Transverse colon (tissue), 4 donors: Measurements from ENCODE around the gene ITGA1. TPM values are rescaled to one million over a fixed set of nuclear protein-coding genes. Genes with fewer than 3 reads are reported as not detected.
"Not testable (repeated sequence)": the region's sequence is repeated elsewhere in the genome, so short reads cannot be mapped to it uniquely, and the experiment has no call there.

Experiments
- DNase-seq: peaks from one replicate; pipeline ENCODE4 v3.0.0-alpha.2; 2019
- H3K27ac ChIP-seq, 4 donors: fragments of 200-600 bp; sonication (generic); 2 replicates each; pipeline ENCODE4 v1.5.1; 2016 to 2018; ENCODE audit warnings: inconsistent platforms in 4 of 4
- H3K27me3 ChIP-seq: fragments of 200-600 bp; sonication (generic); 2 replicates; pipeline ENCODE4 v1.5.1; 2017; ENCODE audit warnings: inconsistent platforms
- H3K36me3 ChIP-seq, 4 donors: fragments of 200-600 bp; sonication (generic); 2 replicates each; pipeline ENCODE4 v1.5.1; 2017 to 2019; ENCODE audit warnings: inconsistent platforms in 4 of 4
- H3K4me1 ChIP-seq, 4 donors: fragments of 200-600 bp; sonication (generic); 2 replicates each; pipeline ENCODE4 v1.5.1; 2017 to 2020; ENCODE audit warnings: inconsistent platforms in 4 of 4
- H3K4me3 ChIP-seq, 4 donors: fragments of 200-600 bp; sonication (generic); 1 replicate in 1 of 4; 2 replicates in 3 of 4; pipeline versions ENCODE4 v1.5.1 to v1.6.1; 2017 to 2019; ENCODE audit warnings: inconsistent platforms in 4 of 4
- H3K9me3 ChIP-seq, 2 donors: fragments of 200-600 bp; sonication (generic); 2 replicates each; pipeline ENCODE4 v1.5.1; 2017 to 2019; ENCODE audit warnings: inconsistent platforms in 2 of 2
- EP300 ChIP-seq: sonication (generic); formaldehyde crosslinking; IDR thresholded peaks from one replicate; pipeline ENCODE4 v1.6.1; 2017; ENCODE audit warnings: antibody characterized with exemption, low read depth
- POLR2A ChIP-seq: fragments of 450-650 bp; IDR thresholded peaks from one replicate; pipeline ENCODE4 v1.6.1; 2016; ENCODE audit warnings: antibody characterized with exemption, mild to moderate bottlenecking, moderate library complexity
- POLR2AphosphoS5 ChIP-seq, 3 donors: sonication (generic); formaldehyde crosslinking; IDR thresholded peaks; one replicate each; pipeline ENCODE4 v1.6.1; 2016; ENCODE audit warnings: antibody characterized with exemption in 3 of 3
- WGBS, 2 donors: methylation state at CpG; one replicate each; pipeline ENCODE4 v1.1.5; 2018; ENCODE audit warnings: low coverage in 1 of 2; 5-methylcytosine and 5-hydroxymethylcytosine counted together
- in situ Hi-C, 4 donors: fragments of 200-750 bp; cut with MboI; loops; one replicate each; pipeline versions ENCODE4 v1.15.0 to v1.15.1; 2017; ENCODE audit warnings: low sequenced_read_pairs in 3 of 4, low pct_ligation_motif_present in 1 of 4, low pct_unique_long_range_greater_than_20kb in 1 of 4
- intact Hi-C: fragments of 100-400 bp; cut with DNase I; formaldehyde crosslinking; loops from one replicate; pipeline ENCODE4 v1.15.1; 2023; ENCODE audit warnings: low total_unique reads
- total RNA-seq, 4 donors: library from RNA; depleted of rRNA; stranded (reverse); fragments of >200 nt; gene quantifications; one replicate each; pipeline ENCODE4 v1.1.0, GENCODE V29; 2016
- TF ChIP-seq, protein P1 (sequence below), 5 experiments: fragments of 200-600 bp in 3 of 5; fragments of 450-650 bp in 2 of 5; sonication (generic) in 3 of 5; IDR thresholded peaks; 1 replicate in 2 of 5; 2 replicates in 3 of 5; pipeline ENCODE4 v1.5.1; 2016 to 2017; ENCODE audit warnings: antibody characterized with exemption in 5 of 5, inconsistent platforms in 3 of 5, mild to moderate bottlenecking in 2 of 5, moderate library complexity in 1 of 5

Gene ITGA1
- total RNA-seq, 4 donors from 2014 or later = 42.6 to 83.2 (median 48.0) TPM

DNA sequence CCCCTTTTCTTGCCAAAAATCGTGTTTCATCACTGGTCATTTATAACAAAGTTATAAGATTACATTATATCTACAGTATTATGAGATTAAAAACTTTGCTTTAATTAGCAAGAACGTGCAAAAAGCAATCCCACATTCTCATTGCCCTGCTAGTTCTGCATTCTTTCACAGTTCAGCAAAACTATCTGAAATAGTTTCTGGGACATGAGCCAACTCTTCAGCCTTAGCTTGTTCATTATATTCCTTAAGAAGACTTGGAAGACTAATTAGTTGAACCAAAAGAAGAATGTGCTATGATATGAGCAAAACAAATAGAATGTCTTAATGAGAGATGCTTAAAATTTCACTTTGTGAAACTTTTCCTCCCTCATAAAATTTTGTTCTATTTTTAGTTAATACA lies 76.7 kb downstream of the ITGA1 start:
- Histone ChIP-seq H3K27ac (peak overlapping the region; percentile 65 to 68 (median 66)), H3K36me3 (no peaks in the 10 kb centered on the region), H3K27me3 (no peaks in the 10 kb centered on the region), H3K4me3 (no peak overlapping the region), H3K4me1 (peaks cover 0 to 27% (median 1%) of the 10 kb centered on the region in 4 donors), H3K9me3 (no peaks in the 10 kb centered on the region)
- intact Hi-C loops (no loop called here), in situ Hi-C loops (no loop called here)
- WGBS, 2 donors = 36 to 43% methylated on average over 2 of the region's 2 CpGs
- no peak for TF ChIP-seq POLR2AphosphoS5 (IDR thresholded peaks at IDR 0.05)
- no peak for TF ChIP-seq POLR2A
- TF ChIP-seq EP300 = no peak
- TF ChIP-seq, protein P1, sequence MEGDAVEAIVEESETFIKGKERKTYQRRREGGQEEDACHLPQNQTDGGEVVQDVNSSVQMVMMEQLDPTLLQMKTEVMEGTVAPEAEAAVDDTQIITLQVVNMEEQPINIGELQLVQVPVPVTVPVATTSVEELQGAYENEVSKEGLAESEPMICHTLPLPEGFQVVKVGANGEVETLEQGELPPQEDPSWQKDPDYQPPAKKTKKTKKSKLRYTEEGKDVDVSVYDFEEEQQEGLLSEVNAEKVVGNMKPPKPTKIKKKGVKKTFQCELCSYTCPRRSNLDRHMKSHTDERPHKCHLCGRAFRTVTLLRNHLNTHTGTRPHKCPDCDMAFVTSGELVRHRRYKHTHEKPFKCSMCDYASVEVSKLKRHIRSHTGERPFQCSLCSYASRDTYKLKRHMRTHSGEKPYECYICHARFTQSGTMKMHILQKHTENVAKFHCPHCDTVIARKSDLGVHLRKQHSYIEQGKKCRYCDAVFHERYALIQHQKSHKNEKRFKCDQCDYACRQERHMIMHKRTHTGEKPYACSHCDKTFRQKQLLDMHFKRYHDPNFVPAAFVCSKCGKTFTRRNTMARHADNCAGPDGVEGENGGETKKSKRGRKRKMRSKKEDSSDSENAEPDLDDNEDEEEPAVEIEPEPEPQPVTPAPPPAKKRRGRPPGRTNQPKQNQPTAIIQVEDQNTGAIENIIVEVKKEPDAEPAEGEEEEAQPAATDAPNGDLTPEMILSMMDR (IDR thresholded peaks at IDR 0.05) = no peak
- no peak for DNase-seq

DNA sequence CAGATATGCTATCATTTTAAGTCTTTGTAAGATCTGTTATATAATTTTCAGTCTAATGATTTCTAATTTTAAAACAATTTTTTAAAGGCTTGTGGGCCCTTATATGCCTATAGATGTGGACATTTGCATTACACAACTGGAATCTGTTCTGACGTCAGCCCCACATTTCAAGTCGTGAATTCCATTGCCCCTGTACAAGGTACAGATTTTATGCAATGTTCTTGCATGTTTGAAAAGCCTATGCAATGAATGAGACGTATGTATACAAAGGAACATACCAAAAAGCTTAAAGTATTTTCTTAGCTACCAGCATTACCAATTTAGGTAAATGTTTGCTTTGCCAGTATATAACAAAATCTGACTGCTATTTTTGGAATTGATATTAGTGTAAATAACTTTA lies 77.2 kb downstream of the ITGA1 start:
- Histone ChIP-seq H3K4me3 (no peak overlapping the region), H3K27ac (peak overlapping the region; percentile 9 to 68 (median 66)), H3K9me3 (no peaks in the 10 kb centered on the region), H3K27me3 (no peaks in the 10 kb centered on the region), H3K4me1 (peaks cover 0 to 27% (median 1%) of the 10 kb centered on the region in 4 donors), H3K36me3 (no peaks in the 10 kb centered on the region)
- TF ChIP-seq POLR2A (no peak), POLR2AphosphoS5 (IDR thresholded peaks at IDR 0.05) (no peak), EP300 (no peak)
- TF ChIP-seq, protein P1 (IDR thresholded peaks at IDR 0.05) = no peak
- intact Hi-C loops (no loop called here), in situ Hi-C loops (no loop called here)
- DNase-seq = no peak
- WGBS, 2 donors = 74 to 76% methylated on average over 3 of the region's 3 CpGs

DNA sequence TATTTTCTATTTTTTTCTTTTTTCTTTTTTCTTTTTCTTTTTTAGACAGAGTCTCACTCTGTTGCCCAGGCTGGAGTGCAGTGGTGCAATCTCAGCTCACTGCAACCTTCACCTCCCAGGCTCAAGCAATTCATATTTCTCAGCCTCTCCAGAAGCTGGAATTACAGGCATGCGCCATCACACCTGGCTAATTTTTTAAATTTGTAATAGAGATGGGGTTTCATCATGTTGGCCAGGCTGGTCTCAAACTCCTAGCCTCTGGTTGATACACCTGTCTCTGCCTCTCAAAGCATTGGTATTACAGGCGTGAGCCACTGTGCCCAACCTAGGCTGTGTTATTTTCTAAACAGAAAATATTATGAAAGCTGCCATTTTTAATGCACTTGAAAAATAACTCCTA lies 78.3 kb downstream of the ITGA1 start:
- H3K4me3 ChIP-seq, DNase-seq, H3K27me3 ChIP-seq, H3K36me3 ChIP-seq, intact Hi-C loops, H3K9me3 ChIP-seq, in situ Hi-C loops: not testable (repeated sequence)
- Histone ChIP-seq H3K4me1 (peaks cover 0 to 22% (median 1%) of the 10 kb centered on the region in 4 donors), H3K27ac (peak overlapping the region in 2 of 4 donors; percentile 10 to 68)
- 91 to 93% methylated on average over 2 of the region's 2 CpGs for WGBS, 2 donors

DNA sequence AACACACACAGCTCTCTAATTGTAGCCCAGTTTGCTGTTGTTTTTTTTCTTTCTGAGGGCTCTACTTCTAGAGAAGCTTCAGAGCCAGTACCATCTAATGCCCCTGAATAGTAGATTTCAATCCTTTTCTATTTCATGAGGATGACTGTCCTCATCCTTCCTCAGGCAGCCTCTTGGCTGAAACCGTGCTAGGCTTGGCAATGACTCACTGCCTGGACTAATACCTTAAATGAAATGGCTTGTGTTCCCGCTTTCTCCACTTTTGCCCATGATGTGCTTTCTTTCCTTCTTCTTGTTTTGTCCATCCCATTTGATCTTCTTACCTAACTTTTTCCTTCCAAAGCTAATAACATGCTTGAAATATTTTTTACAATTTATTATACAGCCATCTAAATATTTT lies 80.1 kb downstream of the ITGA1 start:
- 70 to 80% methylated on average over 1 to 2 of the region's 2 CpGs for WGBS, 2 donors
- Histone ChIP-seq H3K9me3 (no peaks in the 10 kb centered on the region), H3K27ac (peak overlapping the region in 1 of 4 donors; percentile 2), H3K27me3 (no peaks in the 10 kb centered on the region), H3K4me3 (no peak overlapping the region), H3K4me1 (peaks cover 0 to 22% (median 1%) of the 10 kb centered on the region in 4 donors), H3K36me3 (no peaks in the 10 kb centered on the region)
- TF ChIP-seq EP300 = no peak
- TF ChIP-seq, protein P1 (IDR thresholded peaks at IDR 0.05) = no peak
- TF ChIP-seq POLR2A = no peak
- no peak for TF ChIP-seq POLR2AphosphoS5 (IDR thresholded peaks at IDR 0.05)
- intact Hi-C loops (no loop called here), in situ Hi-C loops (no loop called here)
- no peak for DNase-seq

DNA sequence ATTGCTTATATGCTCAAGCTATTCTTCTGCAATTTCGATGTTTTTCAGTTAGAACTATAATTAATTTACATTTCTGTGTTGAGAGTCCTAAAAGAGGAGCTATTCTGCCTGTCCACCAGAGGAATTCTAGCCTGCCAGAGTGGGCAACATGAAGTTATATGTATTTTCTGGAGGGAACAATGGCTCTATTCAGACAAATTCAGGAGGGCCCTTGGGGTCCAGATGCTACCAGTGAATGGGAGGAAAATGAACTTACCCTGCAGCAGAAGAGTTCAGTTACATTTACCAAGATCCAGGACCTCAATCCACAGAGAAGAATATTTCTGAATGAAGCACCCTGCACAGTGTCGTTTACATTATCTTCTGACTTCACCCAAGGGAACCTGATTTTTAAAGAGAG lies 80.7 kb downstream of the ITGA1 start:
- in situ Hi-C loops = no loop called here
- Histone ChIP-seq H3K9me3 (no peaks in the 10 kb centered on the region), H3K4me3 (no peak overlapping the region), H3K4me1 (peaks cover 0 to 19% (median 1%) of the 10 kb centered on the region in 4 donors), H3K27me3 (no peaks in the 10 kb centered on the region), H3K36me3 (no peaks in the 10 kb centered on the region), H3K27ac (no peak overlapping the region)
- DNase-seq = no peak
- no peak for TF ChIP-seq EP300
- TF ChIP-seq, protein P1 (IDR thresholded peaks at IDR 0.05) = no peak
- no peak for TF ChIP-seq POLR2A
- no peak for TF ChIP-seq POLR2AphosphoS5 (IDR thresholded peaks at IDR 0.05)
- intact Hi-C loops = no loop called here
- 72 to 84% methylated on average over 2 of the region's 2 CpGs for WGBS, 2 donors
